Lower leg skin (tissue), 3 donors: Measurements from ENCODE around the gene MRPL57.

Source experiments
- CTCF ChIP-seq, 3 donors: fragments of 450-650 bp; IDR thresholded peaks; one replicate each; pipeline ENCODE4 v1.5.1; 2016; ENCODE audit warnings: antibody characterized with exemption in 3 of 3, mild to moderate bottlenecking in 3 of 3, moderate library complexity in 2 of 3
- POLR2A ChIP-seq, 2 donors: fragments of 450-650 bp; IDR thresholded peaks; one replicate each; pipeline ENCODE4 v1.6.1; 2016 to 2017; ENCODE audit warnings: antibody characterized with exemption in 2 of 2, mild to moderate bottlenecking in 1 of 2, moderate library complexity in 1 of 2

- TF ChIP-seq CTCF (IDR thresholded peaks at IDR 0.05) (no peak), POLR2A (IDR thresholded peaks at IDR 0.05) (no peak)
These were observed 26.9 kb upstream of the MRPL57 start for GRCh38 chr13:21149568-21149967.
